HG03139 (cell line): ENCODE measurements around the gene PREX1.

ENCODE experiments used
- ATAC-seq: cut with Tn5 transposase; IDR thresholded peaks from one replicate; pipeline ENCODE4 v1.9.1; 2021; ENCODE audit not compliant: unreplicated experiment

PREX1 gene

DNA sequence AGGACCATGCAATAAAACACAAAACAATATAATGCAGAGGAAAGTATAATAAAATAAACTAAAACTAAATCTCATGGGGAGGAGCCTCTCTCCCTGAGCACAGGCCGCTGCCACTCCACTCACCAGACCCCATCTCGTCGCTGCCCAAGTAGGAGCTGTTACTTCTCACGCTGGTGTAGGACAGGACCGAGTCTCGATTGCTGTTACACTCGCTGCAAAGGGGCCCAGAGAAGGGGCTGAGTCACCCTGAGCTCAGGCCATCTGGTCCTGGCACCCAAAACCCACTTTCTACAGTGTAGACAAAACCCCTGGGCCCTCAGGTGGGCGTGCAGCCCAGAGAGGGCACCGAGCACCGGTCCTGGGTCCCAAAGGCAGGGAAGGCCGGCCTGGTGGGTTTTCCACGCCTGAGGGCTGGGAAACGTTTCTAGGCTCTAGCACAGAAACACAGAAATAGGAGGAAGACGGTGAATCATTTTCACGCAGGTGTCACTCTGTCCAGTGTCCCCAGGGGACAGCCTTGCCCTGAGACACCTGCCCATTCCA lies 183.4 kb downstream of the PREX1 start:
- ATAC-seq, result no peak

DNA sequence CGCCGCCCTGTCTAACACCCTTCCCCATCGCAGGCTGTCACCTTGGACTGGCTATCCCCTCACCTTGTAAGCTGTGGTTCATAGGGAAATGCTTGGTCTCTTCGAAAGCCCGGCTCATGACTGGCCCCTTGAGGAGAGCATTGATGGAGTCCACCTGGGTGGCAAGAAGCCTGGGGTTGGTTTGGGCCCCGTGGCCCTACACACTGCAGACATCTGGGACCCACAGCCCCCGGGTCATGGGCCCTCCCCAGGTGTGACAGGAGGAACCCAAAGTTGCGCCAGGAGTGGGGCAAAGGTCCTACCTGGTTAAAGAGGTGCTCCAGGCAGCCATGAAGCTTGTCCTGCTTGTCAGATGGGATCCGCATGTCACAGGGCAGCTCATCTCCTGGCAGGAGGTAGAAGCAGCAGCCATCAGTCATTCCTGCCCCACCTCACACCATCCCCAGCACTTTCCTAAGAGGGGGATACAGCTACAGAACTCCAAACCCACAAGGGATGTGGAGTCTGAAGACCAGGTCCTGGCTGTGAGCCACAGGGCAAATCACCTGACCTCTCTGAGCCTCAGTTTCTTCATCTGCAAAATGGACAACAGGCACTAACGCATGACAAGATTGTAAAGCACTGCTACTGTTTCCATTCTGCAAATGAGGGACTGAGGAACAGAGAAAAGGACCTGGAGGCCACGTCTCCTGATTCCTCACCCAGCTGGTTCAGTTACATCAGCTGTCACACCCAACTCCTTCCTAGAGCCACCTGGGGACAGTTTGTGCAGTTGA lies 185.5 kb downstream of the PREX1 start:
- no peak for ATAC-seq

DNA sequence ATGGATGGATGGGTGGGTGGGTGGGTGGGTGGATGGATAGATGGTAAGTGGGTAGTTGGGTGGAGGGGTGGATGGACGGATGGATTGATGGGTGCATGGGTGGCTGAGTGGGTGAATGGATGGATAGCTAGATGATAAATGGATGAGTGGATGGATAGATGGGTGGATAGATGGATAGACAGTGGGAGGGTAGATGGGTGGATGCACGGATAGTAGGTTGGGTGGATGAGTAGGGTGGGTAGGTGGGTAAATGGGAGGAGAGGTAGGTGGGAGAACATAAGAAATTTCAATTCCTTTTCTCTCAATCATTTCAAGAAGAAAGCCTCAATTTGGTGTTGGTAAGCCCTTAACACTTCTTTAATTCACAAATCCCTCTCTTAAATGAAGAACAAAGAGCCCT lies 186.9 kb downstream of the PREX1 start:
- ATAC-seq, result no peak

DNA sequence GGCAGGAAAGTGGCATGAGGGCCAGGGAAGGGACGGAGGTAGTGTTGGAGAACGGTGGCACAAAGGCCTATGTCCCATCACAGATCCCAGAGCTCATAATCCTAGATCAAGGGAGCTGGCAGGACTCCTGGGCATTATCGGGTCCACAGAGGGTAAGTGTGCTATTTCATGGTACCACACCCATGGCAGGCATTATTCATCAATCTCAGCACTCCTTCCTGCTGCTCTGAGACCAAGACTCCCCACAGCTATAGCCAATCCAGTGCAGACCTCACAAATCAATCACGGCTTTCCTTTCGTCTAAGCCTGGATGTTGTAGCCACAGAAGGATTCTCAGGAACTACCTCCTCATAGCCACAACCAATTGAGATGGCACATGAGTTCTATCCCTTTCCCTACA lies 187.9 kb downstream of the PREX1 start:
- no peak for ATAC-seq

DNA sequence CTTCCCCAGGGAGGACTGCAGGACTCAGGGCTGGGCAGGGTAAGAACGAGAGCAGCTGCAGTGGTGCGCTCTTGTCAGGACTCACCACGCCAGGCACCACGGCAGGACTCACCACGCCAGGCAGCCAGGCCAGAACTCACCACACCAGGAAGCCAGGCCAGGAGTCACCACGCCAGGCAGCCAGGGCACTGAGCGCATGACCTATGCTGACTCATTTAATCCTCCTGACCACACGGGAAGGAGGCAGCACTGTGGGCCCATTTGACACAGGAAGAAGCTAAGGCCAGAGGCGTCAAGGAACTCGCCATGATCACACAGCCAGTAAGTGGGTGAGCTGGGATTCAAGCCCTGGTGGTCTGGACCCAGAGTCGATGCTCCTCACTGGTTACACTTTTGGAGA lies 189.3 kb downstream of the PREX1 start:
- no peak for ATAC-seq

DNA sequence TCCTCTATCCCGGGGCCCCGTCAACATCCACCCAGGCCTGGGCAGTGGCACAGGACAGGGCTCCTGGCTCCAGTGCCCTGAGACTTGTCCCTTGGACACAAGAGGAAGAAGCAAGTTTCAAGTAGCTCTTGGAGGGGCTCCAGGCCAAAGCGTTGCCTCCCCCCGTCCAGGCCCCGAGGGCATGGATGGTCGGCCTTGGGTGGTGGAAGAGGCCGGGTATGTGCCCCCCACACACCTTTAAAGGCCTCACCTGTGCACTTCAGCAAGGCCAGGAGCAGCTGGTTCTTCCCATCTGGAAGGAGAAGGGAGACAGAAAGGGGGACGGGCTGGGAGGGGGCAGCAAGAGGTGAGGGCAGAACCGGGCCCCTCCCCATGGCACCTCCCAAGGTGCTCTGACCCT lies 190.3 kb downstream of the PREX1 start:
- ATAC-seq, result no peak

DNA sequence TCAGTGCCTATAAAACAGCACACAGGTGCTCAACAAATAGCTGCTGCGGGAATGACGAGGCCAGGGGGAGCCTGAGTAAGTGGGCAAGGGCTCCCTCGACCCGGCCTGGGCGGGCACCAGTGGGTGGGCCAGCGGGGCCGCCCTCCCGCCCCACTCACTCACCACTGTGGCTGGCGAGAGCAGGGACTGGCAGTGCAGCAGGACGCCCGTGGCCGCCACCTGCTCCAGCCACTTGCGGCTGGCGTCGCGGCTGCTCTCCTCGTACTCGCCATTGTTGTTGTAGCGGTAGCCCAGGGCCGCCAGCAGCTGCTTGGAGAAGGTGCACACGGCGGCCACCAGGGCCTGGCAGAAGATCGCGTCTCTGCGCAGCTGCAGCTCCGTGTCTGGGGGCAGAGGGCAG lies 191.5 kb downstream of the PREX1 start:
- ATAC-seq, result no peak

DNA sequence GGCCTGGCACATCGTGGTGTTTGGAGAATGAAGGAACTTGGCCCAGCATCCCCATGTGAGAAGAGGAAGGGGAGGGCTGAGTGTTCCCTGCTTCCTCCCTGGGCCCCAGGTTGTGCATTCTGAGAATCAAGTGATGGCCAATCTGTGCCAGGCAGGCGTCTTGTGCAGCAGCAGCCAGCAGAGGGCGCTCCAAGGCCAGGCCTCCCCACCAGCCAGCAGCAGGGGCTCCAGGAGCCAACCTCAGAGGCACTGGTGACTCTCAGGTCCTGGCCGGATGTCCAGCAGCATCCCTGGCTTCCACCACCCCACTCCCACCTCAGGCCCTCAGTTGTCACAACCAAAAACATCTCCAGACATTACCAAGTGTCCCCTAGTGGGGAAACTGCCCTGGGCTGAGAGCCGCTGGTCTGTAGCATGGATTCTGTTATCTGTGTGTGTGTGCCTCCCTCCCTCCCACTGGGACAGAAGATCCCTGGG lies 192.0 kb downstream of the PREX1 start:
- no peak for ATAC-seq

DNA sequence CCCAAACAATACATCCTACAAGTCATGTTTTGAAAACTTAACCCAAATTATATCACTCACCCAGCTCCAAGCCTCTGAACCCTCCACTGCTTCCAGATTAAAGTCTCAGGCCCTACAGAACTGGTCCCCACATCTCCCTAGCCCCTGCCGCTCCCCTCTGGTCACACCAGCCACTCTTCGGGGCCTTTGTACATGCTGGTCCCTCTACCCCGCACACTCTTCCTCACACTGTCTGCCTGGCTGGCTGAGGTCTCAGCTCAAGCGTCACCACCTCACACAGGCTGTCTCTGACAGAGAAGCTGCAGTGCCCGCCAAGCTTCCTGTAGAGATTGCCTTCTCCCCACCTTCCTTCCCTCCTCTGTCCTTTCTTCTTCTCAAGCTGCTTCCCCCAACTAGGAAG lies 192.4 kb downstream of the PREX1 start:
- ATAC-seq, result no peak

DNA sequence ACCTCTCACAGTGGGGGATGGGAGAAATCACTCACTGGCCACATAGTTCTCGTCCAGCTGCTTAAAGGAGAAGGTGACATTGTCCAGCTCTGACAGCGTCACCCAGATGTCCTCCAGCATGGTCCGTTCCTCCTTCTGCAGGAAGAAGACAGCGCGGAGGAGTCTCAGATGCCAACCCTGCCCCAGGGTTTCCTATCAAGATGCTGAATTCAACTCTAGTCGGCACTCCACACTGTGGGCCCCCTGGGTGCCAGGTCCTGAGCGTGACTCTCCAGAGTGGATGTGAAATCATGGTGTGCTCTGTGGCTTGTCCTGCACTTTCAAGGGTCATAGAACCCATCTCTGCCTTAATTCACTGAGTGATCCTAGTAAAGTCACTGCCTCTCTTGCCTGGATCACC lies 193.2 kb downstream of the PREX1 start:
- ATAC-seq, result no peak

DNA sequence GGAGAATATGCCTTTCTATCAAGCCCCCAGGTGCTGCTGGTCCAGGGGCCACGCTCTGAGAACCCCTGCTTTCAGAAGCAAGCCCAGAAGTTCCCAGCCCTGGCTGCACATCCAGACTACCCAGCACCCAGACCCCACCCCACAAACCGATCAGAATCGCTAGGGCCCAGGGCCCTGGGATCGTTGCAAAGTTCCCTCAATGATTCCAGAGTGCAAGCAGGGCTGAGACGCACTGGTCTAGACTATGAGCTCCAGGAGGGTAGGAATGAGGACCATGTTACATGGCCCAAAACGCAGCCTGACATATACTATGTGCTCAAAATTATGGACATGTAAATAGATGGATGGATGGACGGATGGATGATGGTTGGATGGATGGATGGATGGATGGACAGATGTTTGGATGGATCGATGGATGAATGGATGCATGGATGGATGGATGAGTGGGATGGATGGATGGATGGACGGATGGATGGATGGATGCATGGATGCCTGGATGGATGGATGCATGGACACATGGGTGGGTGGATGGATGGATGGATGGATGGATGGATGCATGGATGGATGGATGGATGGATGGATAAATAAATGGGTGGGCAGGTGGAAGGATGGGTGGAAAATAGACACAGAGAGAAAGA lies 194.1 kb downstream of the PREX1 start:
- ATAC-seq, result no peak

DNA sequence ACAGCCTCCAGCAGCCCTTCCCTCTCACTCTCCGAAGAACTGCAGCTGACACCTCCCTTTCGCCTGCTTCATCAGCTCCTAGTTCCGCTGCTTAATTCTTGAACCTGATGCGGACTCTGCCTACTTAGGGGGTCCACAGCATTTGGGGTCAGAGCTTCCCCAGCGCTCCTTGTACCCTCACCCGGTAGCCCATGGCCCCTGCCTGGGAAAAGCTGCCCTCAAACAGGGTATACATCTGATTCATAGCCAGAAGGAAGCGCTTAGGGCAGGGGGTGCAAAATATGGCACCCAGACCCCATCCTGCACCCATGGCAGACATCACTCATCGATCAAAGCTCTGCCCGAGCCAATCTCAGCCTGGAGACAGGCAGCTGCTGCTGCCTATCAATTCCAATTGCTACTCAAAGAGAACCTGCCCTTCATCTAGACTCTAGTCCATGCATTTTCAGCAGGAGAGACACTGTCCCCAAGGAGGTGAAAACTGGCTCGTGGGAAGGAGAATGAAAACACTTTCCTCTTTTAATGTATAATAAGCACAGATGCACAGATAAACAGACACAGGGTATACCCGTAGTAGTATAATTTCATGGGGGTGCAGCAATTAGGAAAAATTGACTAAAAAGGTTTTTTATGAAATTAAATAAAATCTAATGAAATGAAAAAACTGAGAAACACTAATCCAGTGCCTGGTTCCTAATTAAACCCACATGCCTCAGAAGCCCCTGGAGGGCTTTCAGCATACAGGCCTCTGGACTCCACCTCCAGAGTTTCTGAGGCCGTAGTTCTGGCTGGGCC lies 194.8 kb downstream of the PREX1 start:
- no peak for ATAC-seq

DNA sequence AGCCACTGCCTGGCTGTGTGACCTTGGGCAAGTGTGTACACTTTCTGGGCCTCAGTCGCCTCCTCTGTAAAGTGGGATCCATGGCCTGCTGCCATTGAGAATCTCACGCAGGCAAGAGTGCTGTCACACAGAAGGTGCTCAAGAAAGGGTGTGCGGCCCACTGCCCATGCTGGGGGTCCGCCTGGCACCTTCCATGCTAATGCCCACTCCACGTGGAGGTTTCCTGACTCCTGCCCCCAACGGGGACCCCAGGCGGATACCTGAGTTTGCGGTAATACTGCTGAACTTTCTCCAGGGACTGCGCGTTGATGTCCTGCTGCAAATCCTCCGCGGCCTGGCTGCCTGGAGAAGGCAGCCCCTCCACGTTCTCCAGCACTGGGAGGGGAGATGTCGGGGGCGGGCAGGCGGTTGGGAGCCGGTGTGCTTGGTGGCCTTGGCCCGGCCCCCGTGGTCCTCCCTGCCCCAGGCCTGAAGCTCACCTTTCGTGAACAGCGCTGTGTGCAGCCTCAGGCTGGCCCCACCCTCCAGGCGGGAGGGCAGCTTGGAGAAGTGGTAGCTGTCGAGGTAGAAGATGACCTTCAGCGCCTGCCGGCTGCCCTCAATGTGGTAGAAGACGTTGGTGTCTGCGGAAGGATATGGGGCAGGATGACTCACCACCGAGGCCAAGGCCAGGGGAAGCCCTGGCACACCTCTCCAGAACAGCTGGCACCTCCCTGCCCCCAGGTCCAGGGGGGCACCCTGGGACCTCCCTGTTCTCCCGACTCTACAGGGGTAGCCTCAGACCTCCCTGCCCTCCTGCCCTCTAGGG lies 195.6 kb downstream of the PREX1 start:
- ATAC-seq, result no peak

DNA sequence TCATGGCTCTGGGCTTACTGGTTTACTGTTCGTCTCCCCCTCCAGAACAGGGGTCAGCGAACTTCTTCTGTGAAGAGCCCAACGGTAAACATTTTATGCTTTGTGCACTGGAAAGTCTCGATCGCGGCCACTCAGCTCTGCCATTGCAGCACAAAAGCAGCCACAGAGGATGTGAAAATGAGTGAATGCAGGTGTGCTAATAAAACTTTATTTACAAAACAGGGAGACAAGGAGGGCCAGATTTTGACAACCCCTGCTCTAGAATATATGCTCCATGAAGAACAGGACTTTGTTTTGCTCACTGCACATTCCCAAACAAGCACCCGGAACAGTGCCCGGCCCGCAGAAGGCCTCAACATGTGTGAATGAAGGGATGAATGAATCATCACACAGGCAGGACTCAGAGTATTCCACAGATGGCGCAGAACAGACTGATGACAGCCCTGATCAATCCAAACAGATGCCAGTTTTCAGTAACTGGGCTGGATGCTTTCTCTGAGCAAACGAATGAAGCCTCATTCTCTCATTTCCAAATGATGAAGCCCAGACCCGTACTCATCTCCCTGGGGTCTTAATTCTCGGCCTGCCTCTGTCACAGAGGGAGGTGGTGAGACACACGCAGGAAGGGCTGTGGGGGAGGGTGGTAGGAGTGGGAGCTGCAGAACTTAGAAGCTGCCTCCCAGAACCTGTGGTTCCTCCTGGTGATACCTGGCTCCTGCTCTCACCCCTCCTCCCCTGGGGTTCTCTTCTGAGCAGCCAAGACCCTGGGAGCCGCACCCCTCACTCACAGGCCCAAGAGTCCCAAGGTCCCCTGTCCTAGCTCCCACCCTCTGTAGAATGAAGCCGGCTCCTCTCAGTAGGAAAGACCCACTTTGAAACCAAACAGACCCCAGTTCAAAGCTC lies 196.4 kb downstream of the PREX1 start:
- no peak for ATAC-seq

DNA sequence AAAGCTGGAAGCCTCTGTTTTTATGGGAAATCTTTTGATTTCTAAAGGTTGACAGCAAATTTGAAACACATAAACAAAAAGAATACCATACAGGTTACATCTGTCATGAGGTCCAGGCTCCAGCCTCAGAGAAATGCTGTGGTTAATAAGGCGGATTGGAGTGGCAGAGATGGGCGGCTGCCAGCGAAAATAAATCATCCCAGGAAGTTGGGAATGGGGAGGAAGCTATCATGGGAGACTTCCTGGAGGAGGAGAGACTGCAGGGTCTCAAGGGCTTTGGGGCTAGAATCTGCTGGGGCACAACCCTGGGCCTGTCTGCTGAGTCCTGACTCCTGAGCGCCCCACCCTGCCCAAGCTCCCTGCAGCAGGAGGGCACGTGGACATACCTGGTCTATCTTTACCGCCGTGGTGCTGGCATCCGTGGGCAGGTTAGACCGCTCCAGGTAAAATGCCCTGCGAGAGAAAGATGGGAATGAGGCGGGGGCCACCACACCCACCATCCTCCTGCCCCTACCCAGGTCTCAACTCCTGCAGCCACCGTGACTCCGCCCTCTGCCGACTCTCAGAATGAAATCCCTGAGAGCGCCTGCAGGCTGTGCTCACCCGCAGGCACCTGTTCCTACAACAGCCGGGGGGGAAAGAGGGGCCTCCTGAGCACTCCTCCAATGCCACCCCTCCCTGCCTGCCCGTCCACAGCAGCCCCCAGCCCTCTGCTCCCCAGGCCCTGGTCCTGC lies 197.3 kb downstream of the PREX1 start:
- ATAC-seq, result no peak

DNA sequence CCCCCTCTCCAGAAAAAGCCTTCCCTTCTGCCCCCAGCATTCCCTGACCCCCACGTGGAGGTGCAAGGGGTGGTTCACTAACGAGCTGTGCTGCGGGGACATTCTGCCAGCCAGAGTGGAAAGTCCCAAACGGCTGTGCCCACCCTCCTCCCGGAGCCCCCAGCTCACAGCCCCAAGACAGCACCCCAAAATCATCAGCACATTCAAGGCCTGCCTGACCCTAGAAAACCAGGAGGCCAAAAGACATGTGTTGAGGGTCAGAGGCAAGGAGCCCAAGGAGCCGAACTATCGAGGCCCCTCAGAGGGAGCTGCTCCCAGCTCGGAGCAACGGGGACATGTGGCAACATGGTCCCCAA lies 197.9 kb downstream of the PREX1 start:
- no peak for ATAC-seq

DNA sequence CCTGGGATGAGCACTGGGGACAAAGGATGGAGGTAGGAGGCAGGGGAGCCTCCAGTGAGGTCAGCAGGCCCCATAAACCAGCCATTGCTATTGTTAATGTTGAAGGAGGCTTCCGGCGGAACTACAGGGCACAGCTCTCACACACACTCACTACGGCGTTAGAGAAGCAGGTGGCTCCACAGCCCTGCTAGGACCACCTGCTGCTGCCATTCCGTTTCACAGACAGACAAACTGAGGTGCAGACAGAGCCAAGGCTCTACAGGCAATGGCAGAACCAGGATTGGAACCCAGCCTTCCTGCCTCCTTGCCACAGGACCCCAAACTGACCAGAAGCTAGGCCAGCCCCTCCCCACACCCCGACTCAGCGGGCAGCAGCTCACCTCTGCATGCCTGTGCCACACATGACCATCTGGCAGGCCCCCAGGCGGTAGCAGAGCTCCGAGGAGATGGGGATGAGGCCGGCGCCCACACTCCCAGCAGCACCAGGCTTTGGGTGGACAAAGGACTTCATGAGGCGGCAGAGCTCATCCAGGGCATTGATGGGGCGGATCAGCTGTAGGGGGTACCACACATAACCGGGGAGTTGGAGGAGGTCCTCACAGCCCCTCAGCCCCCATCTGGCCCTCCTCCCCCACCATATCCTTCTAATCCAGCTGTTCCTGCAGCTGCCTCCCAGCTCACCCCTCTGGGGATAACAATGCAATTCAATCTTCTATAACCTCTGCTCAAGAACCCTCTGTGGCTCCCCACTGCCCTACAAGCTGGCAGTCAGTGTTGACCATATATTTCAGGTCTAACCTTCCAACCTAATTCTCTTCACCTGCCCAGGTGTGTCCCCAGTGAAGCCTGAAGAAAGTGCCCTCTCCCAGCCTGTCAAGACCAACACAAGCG lies 198.5 kb downstream of the PREX1 start:
- no peak for ATAC-seq

DNA sequence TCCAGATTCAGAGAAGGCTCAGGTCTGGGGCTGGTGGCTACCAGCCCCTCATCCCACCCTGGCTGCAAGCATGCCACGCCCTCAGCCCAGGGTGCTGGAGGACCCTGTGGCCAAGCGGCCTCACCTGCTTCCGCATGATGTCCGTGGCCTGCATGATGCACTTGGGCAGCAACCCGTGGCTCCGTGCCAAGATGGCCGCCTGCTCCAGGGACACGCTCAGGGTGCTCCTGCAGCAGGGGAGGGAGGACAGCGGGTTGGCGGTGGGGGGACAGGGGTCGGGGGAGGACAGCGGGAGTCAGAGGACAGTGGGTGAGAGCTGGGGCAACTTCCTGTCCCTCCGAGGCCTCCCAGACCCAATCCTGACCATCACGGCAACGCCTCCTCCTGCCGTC lies 200.1 kb downstream of the PREX1 start:
- no peak for ATAC-seq
